Stimulated activated CD4-positive, alpha-beta T cell treated with anti-CD3 and anti-CD28 coated beads, Interleukin-15, amount 100 ng/mL, for 1 hour (primary cell): ENCODE results near the gene GNA14.
"Not testable (repeated sequence)": the region's sequence is repeated elsewhere in the genome, so short reads cannot be mapped to it uniquely, and the experiment has no call there.

Experiments used
- DNase-seq, 2 donors: peaks; one replicate each; pipeline ENCODE4 v3.0.0-alpha.2; 2020; ENCODE audit warnings: low read depth in 1 of 2, low spot score in 1 of 2

GNA14 gene

DNA sequence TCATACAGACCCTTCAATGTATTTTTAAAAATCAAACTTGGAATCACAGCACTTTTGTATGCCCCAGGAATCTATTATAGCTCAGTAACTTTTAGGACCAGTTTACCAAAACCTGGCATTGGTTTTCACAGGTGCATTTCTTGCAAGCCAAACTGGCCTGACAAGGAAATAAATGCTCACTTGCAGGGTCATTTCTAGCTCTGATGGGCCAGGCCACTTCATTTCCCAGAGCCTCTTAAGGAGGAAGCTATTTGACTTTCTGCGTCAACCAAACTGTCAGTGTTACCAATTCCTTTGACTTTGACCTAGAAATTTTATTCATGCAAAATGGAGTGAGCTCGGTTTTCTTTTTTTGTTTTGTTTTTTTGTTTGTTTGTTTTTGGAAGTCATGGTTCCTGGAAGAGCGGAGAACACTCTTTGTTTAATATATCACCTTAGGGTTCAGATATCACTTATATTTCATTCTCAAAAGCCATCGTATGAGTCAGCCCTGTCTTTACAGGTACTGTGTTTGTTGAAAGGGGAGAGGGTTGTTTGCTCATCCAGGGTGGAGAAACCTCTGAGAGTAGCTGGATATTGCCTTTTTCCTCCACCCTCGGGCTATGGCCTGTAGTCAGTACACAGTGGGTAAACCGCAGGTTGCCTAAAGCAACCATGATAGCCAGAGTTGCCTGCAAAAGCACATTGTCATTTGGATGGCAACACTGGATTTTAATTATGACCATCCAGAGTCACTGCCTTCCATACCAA lies 58.9 kb downstream of the GNA14 start:
- DNase-seq, result no peak

DNA sequence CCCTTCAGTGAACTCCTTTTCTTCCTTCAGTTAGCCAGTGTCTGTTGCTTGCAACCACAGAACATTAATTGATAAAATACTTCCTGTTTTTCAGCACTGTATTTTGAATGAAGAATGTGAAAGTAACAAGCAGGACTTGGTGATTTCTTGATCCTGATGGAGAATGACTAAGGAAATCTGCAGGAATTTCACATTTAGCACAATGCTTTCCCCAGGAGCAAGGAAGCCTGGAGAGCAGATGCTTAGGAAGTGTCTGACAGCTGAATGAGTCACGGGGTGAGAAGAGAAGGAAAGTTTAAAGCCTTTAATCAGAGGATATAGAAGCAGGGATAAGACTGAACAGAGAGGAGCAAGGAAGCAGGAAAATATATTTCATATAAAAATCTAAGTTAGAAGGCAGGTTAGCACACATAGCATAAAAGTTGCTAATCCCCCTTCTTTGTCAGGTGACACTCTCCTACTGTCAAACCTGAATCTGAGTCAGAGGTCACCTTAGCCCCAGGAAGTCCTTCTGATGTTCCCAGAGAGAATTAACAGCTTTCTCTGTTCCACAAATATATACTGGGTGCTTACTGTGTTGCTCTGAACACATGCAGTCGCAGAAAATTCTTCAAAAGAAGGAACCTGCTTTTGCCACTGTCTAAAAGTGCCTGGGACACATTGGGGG lies 59.7 kb downstream of the GNA14 start:
- no peak for DNase-seq

DNA sequence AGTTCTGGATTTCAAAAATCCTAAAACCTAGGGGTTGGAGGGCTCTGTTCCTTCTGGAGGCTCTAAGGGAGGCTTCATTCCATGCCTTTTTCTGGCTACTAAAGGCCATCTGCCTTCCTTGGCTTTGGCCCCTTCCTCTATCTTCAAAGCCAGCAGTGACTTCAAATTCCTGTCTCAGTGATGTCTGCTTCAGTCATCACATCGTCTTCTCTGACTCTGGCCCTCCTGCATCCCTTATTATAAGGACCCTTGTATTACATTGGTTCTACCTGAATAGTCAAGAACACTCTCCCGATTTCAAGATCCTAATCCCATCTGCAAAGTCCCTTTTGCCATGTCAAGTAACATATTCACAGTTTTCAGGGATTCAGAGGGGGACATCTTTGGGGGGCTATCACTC lies 60.3 kb downstream of the GNA14 start:
- no peak for DNase-seq

DNA sequence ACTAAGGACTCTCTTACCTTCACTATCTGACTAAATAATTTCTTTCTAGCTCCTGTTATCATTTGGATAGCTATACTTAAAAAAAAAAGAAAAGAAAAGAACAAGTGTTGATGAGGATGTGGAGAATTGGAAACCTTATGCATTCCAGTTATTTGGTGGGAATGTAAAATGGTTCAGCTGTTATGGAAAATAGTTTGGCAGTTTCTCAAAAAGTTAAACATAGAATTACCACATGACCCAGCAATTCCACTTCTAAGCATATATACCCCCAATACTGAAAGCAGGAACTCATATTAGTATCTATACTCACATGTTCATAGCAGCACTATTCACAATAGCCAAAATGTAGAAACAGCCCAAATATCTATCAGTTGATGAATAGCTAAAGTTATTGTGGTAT lies 61.1 kb downstream of the GNA14 start:
- DNase-seq, result no peak

DNA sequence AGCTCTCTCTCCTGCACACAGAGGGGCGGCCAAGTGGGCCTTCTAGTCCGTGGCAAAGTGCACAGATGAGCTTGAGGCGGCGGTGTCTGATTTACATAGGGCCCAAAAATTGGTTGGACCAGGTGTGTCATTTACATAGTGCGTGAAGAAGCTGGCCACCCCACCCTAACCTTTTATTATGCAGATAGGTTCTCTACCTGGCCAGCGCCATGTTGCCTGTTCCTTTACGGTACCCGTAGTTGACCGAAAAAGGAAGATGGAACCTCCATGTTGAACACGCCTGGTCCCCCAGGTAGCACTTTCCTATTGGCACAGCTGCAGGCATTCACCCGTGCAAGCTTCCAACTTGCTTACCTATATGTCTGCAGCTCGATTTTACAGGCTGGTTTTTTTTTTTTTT lies 61.5 kb downstream of the GNA14 start:
- DNase-seq, result no peak

DNA sequence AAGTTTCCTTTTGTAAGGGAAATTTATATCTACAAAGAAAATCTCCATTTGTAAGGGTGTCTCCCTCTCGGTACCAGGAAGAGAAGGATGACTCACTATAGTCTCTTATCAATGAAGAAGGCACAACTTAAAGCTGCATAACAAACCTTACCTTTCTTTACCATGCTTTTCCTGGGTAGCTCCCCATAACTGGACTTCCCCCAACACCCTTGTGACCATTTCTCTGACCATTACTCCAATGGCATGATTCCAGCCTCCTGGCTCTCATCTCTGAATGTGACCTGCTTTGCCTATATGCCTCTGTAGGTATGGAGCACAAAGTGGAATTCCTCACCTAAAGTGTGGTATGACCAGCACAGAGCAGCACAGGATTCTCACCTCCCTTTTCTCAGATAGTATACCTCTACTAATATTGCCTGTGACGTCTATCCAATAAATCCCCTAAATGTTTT lies 62.8 kb downstream of the GNA14 start:
- no peak for DNase-seq

DNA sequence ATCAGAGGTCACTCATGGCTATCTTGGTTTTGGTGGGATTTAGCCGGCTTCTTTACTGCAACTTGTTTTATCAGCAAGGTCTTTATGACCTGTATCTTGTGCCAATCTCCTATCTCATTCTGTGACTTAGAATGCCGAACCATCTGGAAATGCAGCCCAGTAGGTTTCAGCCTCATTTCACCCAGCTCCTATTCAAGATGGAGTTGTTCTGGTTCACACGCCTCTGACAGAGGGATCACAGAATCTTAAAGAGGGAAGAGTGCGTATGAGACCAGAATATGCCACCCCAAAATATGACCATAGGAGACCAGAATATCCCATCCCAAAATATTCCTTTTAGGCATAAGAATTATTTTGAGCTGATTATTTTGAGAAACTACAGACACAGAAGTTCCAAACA lies 63.2 kb downstream of the GNA14 start:
- not testable (repeated sequence) for DNase-seq

DNA sequence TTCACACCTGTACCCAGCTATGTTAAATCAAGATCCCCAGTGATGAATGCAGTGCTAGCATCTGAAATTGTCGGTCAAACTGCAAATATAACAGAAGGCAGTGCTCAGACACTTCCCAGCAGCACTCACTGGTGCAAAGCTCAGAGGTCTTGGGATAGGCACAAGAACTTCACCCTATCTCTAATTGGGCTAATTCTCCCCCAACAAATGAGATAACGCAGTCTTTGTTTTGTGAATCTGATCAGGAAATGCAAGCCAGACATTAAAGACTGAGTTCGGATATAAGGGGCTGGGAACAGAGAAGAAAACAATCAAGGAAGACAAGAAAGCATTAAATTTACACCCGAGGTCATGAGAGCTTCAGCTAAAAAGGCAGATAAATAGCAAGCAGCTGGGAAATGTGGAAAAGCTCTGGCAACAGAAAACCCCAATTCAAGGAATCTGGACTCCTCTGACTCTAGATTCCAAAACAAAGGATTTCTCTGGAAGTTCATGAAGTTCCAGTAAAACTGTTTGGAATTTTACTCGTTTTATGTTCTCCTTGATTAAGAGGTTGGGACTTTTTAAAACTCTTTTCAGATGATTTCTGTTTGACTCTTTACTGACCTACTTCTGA lies 65.1 kb downstream of the GNA14 start:
- no peak for DNase-seq

DNA sequence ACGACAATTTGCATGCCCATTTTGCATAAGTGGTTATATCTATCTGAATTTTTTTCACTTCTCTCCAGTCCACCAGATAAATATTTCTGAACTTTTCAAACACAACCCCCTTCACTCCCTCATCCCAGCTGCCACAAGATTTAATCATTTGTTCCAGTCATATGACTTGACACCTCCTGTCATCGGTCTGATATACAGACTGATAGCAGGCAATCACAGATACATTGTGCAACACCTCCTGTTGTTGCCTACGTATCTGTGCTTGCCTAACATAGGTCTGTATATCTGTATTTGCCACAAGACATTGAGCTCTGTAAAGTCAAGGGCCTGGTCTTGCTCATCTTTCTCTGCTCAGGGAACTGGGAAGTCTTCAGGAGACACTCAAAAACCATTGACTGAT lies 65.6 kb downstream of the GNA14 start:
- no peak for DNase-seq

DNA sequence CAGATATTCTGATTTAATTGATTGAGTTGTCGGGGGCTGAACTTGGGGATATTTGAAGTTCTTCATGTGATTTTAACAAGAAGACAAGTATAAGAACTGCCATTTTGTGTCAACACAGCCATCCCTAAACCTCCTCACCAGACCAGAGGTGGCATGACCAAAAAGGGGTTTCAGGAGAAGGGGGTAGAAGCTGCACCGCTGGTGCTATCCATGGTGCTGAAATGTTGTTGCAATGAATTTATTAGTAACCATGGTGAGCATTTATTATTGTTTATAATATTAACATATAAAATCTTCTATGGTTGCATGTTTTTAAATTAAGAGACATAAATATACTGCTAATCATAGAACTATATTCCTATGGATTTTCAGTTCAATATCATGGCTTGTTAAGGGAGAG lies 72.3 kb downstream of the GNA14 start:
- no peak for DNase-seq

DNA sequence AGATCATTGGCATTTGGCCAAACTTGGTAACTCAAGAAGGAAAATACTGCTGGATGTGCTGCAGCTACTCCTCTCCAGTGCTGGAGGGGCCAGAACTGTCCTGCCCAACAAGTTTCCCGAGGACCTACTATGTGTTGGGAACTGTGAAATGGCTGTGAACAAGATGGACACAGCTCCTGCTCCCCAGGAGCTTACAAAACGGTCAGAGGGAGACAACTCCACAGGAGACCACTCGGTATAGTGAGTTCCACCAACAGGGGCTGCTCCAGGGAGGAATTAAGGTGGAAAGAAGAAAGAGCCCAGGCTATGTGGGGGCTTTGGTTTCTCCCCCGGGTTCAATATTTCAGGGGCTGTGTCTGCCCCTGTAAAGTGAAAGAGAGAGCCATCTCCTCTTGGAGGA lies 78.8 kb downstream of the GNA14 start:
- no peak for DNase-seq

DNA sequence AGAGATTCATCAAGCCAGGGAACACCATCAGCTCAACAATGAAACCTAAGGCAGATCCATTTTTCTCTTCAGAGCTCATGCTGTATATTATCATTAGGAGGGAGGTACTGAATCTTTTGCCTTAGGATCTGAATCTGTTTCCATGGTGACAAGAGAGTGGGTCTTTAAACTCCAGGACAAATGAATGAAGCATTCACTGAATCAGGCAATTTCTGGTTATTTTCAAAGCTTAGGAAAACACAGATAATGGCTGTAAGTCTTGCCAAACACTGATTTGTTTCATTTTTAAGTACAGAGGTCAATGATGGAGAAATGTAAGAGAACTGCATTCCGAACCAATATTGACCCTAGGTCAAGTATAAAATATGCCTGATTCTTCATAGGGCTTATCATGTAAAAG lies 84.9 kb downstream of the GNA14 start:
- no peak for DNase-seq

DNA sequence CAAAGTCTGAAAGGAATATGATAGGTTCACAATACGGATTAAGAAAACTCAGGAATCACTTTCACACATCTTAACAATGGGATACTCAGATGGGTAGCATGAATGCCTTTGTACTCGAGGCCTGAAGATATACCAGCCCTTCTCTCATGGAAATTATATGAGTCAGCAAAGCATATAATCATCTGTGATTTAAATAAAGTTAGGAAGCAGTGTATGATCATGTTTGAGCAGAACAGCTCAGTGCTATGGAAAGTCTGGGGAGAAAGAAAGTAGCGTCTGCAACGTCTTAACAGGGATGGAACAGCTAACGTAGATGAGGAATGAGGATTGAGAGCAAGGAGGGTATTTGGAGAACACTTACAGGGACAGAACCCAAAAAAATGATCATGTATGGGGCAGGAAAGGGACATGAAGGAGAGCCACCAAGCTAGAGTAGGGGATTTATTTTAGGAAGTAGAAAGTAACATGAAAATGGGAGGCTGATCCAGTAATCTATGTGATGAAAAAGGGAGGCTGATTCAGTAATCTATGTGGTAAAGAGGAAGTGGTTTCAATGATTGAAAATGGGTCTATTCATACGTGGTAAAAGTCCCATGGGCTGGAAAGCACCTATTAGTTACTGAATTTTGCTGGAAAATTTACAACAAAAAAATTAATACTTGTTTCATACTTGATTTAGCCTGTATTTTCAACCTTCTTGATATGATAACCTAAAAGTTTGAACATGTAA lies 85.9 kb downstream of the GNA14 start:
- no peak for DNase-seq

DNA sequence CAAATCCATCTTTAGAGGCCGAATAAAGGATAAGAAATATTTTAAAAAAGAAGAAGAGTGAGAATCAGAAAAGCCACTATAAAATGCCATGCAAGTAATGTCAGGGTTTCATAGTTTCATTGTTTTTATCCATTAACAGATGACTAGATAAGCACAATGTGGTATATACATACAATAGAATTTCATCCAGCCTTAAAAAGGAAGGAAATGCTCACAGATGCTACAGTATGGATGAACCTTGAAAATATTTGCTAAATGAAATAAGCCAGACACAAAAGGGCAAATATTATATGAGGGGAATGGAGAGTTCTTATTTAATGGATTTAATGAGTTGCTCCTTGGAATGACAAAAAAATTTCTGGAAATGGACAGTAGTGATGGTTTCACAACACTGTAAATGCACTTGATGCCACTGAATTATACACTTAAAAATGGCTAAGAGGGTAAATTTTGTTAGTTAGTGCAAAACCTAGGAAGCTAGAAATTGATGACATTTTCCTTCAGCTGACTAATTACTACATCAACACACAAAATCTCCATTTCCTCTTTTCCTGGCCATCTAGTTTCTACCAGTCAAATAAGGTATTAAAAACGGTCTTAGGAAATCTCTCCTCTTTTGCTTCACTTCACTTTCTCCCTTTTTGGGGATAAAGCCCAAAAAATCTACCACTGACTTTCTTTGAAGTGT lies 86.6 kb downstream of the GNA14 start:
- no peak for DNase-seq

DNA sequence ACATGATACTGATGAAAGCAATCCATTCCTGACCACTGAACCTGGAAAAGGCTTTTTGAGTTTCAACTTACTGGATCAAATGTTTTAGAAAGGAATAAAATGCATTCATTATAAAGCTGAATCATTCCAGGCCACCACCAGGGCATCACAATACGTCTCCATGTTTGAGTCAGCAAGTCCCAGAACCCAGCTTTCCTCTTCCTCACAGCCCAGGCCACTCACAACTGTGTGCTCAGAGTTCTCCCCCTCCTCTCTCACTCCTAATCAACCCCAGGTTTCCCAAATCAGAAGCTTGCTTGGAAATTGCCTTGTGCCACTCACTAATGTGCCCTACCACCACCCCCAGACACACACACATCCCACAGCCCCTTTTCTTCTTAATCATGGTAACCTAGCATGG lies 91.7 kb downstream of the GNA14 start:
- DNase-seq, result no peak

DNA sequence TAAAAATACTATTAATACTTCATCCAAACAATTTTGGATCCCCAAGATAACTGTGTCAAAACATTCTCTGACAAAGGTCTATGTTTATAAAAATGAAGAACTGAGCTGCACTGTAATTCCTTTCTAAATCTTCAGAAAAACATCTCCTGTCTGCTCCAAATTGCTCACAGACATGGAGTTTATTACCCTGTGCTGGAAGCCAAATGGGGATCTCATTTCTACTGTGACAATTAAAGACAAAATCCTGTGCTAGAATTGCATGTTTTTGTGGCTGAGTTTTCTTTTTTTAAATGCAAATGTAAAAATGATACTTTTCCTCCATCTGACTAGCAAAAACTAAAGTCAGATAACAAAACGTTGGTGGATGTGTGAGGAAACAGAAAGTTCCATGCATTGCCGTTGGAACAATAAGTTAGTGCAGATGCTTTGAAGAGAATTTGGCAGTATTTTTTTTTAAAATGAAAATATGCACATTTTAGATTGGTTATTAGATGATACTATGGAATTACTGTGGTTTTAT lies 93.5 kb downstream of the GNA14 start:
- DNase-seq, result no peak

DNA sequence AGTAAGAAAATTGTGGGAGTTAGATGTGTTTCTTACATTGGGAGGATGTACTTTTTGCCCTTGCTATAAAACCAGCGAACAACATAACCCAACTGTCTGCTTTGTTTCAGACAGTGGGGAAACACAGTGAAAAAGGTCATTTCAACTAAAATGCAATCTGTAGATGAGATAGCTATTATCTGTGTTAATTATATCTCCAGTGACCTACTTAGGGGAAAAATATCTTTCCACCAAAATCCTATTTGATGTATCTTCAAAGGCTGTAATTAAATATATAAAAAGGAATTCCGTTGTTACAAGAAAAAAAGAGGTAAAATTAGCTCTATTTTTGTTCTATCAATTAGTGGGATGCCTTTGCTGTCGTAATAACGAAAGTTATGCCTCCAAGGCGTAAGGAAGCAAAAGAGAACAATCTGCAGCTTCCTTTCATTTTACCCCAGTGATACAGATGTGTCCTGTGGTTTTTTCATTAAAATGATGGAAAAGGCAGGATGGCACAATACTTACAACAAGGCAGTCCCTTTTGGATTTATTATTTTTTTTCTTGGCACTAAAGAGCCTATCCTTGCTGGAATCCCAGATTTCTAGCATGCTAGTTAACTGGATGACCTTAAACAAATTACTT lies 100.9 kb downstream of the GNA14 start:
- no peak for DNase-seq

DNA sequence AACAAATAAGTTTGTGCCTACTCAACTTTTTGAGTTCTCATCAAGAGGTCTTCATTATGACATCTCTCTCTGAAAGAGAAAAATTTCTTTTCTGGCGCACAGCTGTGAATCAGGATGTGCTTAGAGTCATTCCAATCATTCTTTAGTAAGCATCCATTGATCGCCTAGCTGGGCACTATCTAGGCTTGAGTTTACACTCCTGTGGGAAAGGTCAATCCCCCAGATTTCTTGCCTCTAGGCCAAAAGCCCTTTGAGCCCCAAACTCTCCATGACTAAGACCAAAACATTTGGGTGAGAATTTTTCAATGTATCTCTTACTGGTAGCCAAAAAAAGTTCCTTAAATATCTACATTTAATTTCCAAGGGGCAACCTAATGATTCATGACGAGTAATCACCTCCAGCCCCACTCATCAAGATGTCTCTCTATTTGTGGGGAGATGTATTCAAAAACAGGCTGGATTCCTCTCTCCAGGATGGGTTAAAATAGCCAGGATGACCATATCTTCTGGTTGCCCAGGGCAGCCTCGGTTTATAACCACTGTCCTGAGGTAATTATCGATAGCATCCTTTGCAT lies 101.7 kb downstream of the GNA14 start:
- DNase-seq, result no peak

DNA sequence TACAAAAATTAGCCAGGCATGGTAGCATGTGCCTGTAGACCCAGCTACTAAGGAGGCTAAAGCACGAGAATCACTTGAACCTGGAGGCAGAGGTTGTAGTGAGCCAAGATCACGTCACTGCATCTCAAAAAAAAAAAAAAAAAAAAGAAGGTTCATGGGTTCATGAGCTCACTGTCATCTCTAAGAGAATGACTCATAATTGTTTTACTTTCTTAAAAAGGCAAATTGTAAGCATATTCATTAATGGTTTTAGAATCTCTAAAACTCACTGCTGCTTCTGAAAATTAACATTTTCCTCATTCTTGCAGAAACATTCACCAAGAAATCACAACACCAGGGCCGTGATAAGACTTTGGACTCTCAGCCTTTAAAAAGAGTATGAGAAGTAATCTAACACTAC lies 103.6 kb downstream of the GNA14 start:
- DNase-seq, result no peak

DNA sequence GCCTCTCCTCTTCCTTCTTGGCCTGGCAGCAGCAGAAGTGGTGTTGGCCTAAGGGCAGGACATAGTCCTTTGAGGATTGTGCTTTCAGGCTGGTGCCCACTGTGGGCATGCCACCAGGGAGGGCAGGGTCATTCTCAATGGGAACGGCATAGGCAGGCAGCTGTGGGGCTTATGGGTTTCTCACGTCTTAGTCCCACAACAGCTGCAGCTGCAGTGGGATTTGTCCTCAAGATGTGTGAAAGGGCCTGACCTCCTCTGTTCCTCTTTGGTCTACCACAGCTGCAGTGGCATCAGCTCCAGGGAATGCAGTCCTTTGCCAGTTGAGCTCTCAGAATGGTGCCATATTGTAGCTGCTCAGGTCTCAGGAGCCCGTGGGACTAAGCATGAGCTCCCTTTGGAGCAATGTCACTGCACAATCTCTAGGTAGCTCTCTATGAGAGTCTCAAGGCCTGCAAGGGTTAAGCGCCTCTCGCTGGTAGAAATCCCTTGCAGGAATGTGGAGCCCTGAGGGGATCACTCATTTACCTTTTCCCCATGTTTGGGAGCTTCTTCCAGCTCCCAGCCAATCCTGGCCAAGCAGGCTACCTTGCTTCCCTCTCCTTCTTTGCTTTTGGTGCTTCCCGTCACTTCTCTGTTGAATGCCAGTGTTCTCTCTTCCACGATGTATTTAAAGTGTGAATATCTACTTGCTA lies 104.8 kb downstream of the GNA14 start:
- DNase-seq, result no peak
